SK-N-SH treated with all-trans-retinoic acid at 6 μM for 48 hours (cell line): ENCODE data around the gene NBEAL1.
"Not testable (repeated sequence)": the region's sequence is repeated elsewhere in the genome, so short reads cannot be mapped to it uniquely, and the experiment has no call there.

ENCODE experiments used
- CREB5 ChIP-seq: fragments of 250-450 bp; sonication (Bioruptor Pico); IDR thresholded peaks from 2 replicates; pipeline ENCODE4 v1.5.1; 2020; ENCODE audit warnings: low read depth, mild to moderate bottlenecking, moderate library complexity
- GLIS3 ChIP-seq: fragments of 250-450 bp; sonication (Bioruptor Pico); IDR thresholded peaks from 2 replicates; pipeline ENCODE4 v1.5.0; 2020; ENCODE audit warnings: mild to moderate bottlenecking, moderate library complexity
- ISL1 ChIP-seq: fragments of 250-450 bp; sonication (Bioruptor Pico); IDR thresholded peaks from 2 replicates; pipeline ENCODE4 v2.1.2; 2022; ENCODE audit warnings: mild to moderate bottlenecking, moderate library complexity
- OSR1 ChIP-seq: fragments of 250-450 bp; sonication (Bioruptor Pico); IDR thresholded peaks from 2 replicates; pipeline ENCODE4 v1.8.0; 2022; ENCODE audit warnings: moderate library complexity, mild to moderate bottlenecking, inconsistent platforms
- PATZ1 ChIP-seq: fragments of 250-450 bp; sonication (Bioruptor Pico); IDR thresholded peaks from 2 replicates; pipeline ENCODE4 v1.8.0; 2020; ENCODE audit warnings: mild to moderate bottlenecking, moderate library complexity, borderline replicate concordance
- TOX ChIP-seq: fragments of 250-450 bp; sonication (Bioruptor Pico); IDR thresholded peaks from 2 replicates; pipeline ENCODE4 v1.8.0; 2021; ENCODE audit warnings: mild to moderate bottlenecking, moderate library complexity, borderline replicate concordance

- not testable (repeated sequence) for TF ChIP-seq GLIS3 (CRISPR knock-in tag); PATZ1 (CRISPR knock-in tag); CREB5; TOX (CRISPR knock-in tag); ISL1; OSR1 (CRISPR knock-in tag)
Observed at GRCh38 chr2:203115201-203115700, 100.6 kb downstream of the NBEAL1 start.
